HS-27A (cell line): ENCODE data around the gene RALGAPA2.

Source experiments
- DNase-seq: peaks from one replicate; pipeline ENCODE4 v3.0.0-alpha.2; 2012; ENCODE audit warnings: low read depth, missing footprints

The RALGAPA2 gene

DNA sequence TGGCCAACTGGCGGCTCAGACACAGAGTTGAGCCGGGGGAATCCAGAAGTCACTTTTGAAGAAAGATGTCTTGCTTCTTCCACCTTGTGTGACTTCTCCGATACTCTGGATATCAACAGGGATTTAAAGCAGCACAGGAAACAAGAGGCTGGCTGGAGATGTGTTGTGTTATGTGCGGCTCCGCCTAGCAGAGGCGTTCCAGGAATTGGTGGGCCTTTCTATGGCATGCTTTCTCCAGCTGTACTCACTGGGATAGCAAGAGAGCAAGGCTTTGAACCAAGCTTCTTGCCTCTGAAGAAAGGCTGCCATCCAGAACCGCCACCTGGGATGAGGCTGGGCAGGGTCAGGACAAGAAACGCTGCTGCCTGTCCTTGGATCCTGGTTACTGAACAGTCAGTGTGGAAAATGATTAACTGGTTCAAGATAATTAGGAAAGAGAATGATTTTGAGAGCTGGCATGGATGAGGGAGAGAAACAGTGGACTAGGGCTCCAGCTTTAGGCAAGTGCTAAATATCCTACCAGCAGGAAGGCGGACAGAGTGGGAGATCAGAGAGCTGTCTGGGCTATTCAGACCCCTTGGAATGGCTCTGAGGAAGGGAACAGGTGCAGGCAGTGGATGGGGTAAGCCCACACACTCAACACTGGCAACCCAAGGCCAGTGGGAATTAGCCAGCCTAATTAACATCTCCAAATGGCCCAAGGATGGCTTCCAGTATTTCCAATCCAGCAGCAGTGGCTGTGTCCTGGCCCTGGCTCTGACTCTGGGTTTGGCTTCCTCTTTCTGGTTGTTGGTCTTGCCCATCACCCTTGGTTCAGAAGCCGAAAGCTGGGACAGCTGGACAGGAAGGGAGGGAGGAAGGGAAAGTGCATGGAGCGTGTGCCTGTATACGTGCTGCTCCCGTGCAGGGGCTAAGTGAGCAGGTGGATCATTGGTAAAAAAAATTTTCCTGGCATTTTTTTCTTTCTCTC lies 312.6 kb downstream of the RALGAPA2 start:
- no peak for DNase-seq

- DNase-seq, result no peak
Observed at GRCh38 chr20:20398123-20398522, 314.3 kb downstream of the RALGAPA2 start.

DNA sequence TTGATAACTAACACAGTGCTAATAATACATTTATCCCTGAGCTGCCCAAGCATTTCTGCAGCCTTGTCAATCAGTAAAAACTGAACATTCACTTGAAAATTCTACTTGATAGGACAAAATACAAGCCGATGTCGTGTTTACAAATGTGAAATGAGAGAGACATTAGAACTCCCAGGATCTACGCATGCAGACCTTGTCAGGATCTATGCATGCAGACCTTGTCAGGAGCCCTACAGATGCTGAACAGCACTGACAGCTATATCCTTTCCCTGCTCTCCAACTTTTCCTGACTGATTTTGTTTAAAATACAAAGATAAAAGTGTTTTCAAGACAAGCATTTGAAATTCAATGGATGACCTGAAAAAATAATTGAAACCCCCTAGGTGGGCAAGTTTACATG lies 315.6 kb downstream of the RALGAPA2 start:
- no peak for DNase-seq

GRCh38 chr20:20395903-20396568 lies 316.4 kb downstream of the RALGAPA2 start:
- DNase-seq, result no peak

DNA sequence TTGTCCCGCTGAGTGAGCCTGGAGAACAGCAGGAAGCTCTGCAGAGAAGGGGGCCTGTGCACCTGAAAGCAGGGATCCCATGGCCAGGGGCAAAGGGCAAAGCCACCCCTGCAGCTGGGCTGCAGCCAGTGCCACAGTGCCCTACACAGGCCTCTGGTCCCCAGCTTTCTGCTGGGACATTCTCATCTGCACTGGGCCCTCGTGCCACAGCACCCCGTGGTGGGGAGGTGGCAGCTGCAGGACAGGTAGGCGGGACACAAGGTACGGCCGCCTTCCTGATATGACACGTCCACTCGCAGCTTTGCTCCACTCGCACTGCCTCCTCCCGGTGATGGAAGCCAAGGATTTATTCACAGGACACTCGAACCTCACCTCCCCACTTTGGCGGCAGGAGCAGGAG lies 317.4 kb downstream of the RALGAPA2 start:
- no peak for DNase-seq

- DNase-seq, result no peak
Observed at GRCh38 chr20:20393207-20394120, 319.0 kb downstream of the RALGAPA2 start.

DNA sequence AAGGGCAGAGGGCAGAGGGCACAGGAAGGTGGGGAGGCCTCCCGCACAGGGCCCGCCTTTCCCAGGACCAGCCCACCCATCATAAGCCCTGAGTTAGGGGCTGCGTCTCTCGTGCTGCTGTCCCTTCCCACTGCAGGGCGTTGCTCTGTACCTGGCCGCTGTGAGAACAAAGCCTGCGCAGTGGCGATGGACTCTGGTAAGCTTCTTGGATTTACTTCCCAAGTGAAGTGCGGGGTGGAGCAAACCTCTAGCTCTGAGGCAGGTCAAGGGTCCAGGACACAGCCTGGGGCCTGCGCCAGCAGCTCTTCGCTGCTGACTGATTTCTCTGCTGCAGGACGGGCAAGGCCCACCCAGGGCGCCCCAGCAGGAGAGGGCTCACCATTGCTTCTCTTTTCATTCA lies 320.7 kb downstream of the RALGAPA2 start:
- DNase-seq, result no peak

GRCh38 chr20:20391115-20391514 lies 321.3 kb downstream of the RALGAPA2 start:
- no peak for DNase-seq

DNA sequence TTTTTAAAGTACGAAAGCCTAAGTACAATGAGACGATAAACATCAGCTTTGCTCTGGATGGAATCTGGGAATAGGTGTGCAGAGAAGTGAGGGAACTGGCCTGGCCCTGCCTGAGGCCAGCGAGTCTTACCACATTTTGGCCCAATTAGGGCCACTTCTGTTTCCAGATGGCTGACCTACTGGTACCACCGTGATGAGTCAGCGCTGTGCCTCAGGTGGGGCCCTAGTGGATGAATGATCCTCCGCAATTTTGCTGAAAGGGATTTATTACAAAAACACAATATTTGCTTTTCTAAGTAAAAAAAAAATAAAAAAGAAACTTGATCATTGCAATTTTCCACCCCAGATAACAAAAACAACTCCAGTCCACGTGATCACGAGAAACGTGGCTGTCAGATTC lies 322.1 kb downstream of the RALGAPA2 start:
- no peak for DNase-seq

DNA sequence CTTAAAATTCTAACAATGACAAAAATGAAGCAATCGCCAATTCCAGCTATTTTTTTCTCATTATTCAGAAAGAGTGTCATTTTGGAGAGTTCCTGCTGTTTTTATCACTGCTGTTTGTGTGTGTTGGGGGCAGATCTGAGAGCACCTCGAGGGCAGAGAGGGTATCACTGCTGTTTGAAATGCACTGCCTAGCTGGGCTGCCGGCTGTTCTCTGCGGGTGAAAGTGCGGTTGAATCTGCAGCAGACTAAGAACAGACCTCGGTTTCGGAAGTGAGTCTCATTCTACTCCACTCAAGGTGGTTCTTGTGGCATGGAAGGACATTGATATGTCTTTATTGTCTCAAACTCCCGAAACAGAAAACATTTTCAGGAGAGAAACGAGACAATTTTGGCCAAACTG lies 326.3 kb downstream of the RALGAPA2 start:
- DNase-seq, result no peak

DNA sequence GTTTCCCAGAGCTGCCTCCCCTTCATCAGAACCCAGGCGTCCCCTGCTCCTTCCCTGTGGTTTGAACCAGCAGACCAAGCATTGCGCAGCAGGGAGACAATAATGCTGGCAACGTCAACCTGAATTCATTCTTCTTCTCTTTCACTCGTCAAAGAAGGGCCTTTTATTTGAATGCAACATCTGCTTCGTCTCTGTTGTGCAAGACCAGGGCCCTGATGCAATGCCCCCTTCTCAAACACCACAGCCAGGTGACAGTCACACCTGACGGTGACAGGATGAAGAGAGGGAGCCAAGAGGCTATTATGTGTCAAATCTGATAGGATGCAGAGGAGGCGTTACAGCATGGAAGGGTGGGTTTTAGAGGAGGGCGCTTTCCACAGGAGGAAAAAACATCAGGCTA lies 336.6 kb downstream of the RALGAPA2 start:
- no peak for DNase-seq

GRCh38 chr20:20373091-20373571 lies 339.3 kb downstream of the RALGAPA2 start:
- no peak for DNase-seq

- DNase-seq, result no peak
Observed at GRCh38 chr20:20371681-20372080, 340.8 kb downstream of the RALGAPA2 start.

DNA sequence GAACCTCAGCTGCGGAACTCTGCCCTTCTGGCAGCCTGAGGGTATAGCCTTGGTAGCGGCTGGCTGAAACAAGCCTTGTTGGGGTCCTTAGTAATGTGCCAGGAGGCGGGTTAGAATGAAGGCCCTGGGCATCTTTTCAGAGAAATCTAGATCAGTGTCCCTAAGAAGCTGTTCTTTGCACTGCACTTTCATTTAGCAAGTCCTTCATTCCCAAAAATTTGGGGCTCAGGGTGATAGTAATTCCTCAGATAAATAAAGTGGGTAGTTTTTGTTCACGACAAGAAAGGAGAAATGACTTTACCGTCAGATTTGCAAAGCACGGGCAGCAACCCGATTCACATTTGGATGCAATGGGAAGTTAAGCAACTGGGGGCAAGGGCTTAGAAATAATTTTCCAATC lies 341.4 kb downstream of the RALGAPA2 start:
- DNase-seq, result no peak

GRCh38 chr20:20370094-20370575 lies 342.3 kb downstream of the RALGAPA2 start:
- no peak for DNase-seq

GRCh38 chr20:20369250-20370093 lies 343.0 kb downstream of the RALGAPA2 start:
- DNase-seq, result no peak

- DNase-seq, result no peak
Observed at GRCh38 chr20:20368418-20369249, 343.8 kb downstream of the RALGAPA2 start.

DNA sequence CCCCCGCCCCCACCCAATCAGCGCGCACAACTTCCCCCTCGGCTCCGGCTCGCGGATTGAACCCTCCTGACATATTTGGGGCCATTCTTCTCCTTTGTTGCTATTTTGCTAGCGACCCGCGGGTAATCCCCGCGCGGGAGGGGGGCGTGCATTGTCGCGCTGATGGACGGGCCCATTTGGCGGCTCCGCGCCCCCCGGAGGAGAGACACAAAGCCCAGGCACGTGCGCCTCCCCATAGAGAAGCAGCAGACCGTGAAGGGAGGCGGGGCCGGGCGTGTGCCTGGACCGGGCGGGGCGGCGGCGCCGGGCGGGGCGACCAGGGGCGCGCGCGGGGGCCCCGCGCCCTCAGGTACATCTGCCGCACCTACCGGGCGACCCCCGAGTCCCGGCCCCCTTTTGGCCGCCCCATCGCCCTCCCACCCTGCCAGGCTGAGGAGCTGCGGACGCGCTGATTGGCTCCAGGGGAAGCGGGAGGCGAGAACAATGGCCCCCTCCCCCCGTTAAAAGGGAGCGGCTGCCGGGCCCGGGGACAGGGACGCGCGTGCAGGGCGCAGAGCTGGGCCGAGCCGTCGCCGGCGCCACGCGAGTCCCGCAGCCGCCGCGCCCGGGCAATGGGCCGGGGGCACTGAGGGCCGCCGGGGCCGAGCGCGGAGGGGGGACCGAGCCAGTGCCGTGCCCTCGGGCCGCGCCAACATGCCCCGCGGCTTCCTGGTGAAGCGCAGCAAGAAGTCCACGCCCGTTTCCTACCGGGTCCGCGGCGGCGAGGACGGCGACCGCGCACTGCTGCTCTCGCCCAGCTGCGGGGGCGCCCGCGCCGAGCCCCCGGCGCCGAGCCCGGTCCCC lies 344.6 kb downstream of the RALGAPA2 start, which contains the start of gene INSM1:
INSM1 (plus strand) TSS at position 530 of the 843 bp plus-strand sequence; CDS start at position 694, 164 bp downstream.
- DNase-seq, result no peak
